KOPT-K1 (cell line): ENCODE measurements around the gene KMT2C.

Experiments
- H3K27ac ChIP-seq: fragments of 200-600 bp; sonication (generic); 2 replicates; pipeline ENCODE4 v1.5.1; 2016; ENCODE audit warnings: antibody characterized with exemption, mild to moderate bottlenecking, low read depth, low read length; ENCODE audit not compliant: poor library complexity, severe bottlenecking
- H3K36me3 ChIP-seq: fragments of 200-600 bp; sonication (generic); 2 replicates; pipeline ENCODE4 v1.5.1; 2017; ENCODE audit warnings: antibody characterized with exemption, mild to moderate bottlenecking, low read length, moderate library complexity; ENCODE audit not compliant: insufficient read depth
- H3K9me3 ChIP-seq: fragments of 200-600 bp; sonication (generic); 2 replicates; pipeline ENCODE4 v1.5.1; 2017; ENCODE audit warnings: antibody characterized with exemption, low read length, mild to moderate bottlenecking; ENCODE audit not compliant: insufficient read depth, poor library complexity, severe bottlenecking

KMT2C gene

DNA sequence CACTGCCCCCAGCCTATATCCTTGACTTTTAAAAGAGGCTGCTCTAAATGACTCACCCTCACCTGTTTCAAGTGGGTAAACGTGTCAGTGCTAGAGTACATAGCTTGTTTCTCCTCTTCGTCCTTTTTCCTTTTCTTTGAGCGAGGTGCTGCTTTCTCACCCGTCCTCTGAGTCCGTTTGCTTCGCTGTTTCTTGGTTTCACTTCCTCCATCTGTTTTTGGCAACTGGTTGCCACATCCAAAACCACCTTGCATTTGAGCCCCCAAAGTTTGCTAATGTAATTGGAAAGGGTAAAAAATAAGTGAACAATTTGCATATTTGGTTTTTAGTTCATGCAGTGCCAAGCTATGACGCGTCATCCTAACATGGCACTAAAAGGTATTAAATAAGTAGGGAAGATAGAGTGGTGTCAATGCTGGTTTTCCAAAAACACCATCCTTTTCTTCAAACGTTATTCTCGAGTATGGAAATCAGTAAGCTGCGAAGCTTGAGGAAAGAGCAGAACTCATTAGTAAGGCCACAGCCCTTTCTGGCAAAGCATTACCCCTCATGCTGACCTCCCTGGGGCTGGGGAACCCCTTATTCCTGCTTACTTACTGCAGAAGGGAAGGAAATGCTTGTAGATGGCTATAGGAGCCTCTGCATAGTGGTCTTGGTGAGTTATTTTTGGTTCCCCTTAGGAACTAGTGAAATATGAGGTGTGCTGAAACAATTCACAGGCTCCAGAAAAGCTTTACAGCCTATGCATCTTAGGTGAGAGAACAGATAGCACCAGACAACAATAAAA, 276.8 kb downstream of the KMT2C start:
- Histone ChIP-seq H3K36me3 (peaks cover 96% of the 10 kb centered on the region), H3K27ac (no peak overlapping the region), H3K9me3 (no peaks in the 10 kb centered on the region)

DNA sequence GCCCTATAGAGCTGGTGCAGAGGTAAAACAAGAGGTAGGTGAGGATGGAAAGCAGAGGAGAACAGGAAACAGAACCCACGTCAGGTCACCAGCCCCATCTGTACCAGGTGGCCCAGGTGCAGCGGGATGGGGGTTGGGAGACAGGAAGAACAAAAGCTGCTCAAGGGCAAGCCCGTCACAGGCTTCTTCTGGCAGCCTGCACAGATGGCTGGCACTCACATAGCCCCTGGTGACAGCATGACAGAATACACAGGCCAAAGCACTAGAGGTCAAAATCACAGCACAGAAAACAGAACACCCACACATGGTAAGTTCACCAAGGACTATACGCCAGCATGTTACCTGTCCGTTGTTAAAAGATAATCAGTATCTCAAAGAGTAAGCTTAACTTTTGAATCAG, 283.5 kb downstream of the KMT2C start:
- H3K27ac ChIP-seq = no peak overlapping the region
- peaks cover 99% of the 10 kb centered on the region for H3K36me3 ChIP-seq
- no peaks in the 10 kb centered on the region for H3K9me3 ChIP-seq

DNA sequence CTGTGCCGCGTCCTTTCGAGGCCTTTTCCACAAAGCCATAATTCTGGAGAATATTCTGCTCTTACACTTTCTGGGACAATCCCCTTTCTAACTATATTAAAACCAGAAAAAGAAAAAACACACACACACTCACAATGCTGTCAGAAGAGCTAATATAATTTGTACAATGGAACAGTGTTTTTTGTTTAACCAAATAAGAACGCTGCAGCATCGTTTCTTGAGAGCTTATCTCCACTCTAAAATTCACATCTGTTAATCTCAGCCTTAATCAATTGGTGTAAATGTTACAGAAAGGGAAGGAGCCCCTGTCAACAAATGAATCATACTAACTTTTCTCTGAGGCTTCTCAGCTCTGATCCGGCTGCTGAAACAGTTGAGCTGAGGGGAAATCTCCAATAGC, 286.4 kb downstream of the KMT2C start:
- peaks cover 100% of the 10 kb centered on the region for H3K36me3 ChIP-seq
- H3K27ac ChIP-seq = no peak overlapping the region

DNA sequence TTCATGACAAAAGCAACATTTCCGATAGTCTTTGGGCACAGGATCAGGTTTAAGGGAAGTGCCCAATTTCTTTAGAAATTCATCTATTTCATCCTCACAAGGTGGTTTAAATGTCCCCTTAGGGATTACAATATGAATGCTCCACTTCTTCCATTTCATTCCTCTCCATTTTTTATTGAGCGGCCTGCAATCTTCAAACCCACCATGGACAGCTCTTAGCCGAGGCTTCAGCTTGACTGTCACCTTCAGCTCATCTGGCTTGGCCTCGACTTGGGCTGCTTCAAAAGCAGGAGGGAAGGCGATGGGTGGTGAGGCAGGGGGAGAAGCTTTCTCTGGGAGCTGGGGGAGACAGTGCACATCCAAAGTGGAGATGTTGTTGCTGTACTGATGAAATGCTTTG, 287.1 kb downstream of the KMT2C start:
- H3K9me3 ChIP-seq = no peaks in the 10 kb centered on the region
- no peak overlapping the region for H3K27ac ChIP-seq
- H3K36me3 ChIP-seq = peaks cover 100% of the 10 kb centered on the region

More for the DNA sequence above, 286.4 kb downstream of the KMT2C start:
- H3K9me3 ChIP-seq = no peaks in the 10 kb centered on the region

DNA sequence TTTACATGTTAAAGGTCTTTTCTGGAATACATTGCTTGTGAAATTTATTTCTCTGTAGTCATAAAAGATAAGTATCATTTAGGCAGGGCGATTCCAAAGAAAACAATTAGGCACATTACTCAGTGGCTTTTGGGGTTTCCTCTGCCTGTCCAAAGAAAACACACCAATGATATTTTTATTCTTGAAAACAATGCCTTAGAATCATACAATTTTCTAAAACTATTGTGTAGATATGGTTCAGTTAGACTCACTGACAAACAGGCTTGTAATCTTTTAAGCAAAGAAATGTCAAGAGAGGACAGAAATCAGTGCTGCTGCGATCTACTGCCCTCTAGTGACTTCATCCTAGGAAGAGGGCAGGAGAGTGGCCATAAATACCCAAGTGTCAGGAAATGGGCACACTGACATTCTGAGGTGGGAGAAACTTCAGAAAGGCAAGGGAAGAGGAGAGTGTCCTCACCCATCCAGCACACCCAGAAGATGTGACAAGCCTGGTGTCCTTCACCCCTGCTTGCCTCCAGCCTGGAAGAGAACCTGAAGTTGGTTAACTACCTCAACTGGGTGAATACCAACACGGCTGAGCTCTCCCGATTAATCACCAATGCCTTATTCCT, 289.8 kb downstream of the KMT2C start:
- Histone ChIP-seq H3K27ac (no peak overlapping the region), H3K36me3 (peaks cover 100% of the 10 kb centered on the region), H3K9me3 (no peaks in the 10 kb centered on the region)

DNA sequence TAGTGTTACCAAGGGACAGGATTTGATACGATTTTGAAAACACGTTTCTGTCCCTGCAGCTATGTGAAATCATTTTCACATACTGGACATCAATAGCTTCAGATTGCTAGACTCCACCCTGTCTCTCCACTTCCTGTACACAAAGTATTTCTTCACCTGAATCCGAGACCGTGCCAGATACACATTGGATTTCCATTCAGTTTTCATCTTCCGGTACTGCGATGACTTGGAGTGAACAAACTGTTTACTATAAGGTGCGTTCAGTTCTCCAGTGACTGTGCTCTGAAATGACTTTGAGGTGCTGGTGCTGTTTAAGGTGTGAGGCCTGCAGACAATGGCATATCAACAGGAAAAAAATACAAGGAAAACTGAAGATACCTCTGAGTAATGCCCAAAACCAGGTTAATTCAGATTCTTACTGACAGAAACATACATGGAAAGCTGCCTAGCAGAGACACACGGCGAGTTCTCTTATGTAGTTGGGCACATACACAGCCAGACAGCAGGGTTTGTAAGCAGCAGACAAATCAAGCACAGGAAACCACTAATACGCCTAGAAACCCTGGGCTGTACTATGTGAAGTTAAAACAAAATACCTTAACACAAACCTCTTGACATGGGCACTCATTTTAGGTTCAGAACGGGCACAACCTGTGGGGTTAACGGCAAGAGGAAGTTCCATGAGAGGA, 291.1 kb downstream of the KMT2C start:
- H3K27ac ChIP-seq = no peak overlapping the region
- peaks cover 100% of the 10 kb centered on the region for H3K36me3 ChIP-seq
- H3K9me3 ChIP-seq = no peaks in the 10 kb centered on the region

DNA sequence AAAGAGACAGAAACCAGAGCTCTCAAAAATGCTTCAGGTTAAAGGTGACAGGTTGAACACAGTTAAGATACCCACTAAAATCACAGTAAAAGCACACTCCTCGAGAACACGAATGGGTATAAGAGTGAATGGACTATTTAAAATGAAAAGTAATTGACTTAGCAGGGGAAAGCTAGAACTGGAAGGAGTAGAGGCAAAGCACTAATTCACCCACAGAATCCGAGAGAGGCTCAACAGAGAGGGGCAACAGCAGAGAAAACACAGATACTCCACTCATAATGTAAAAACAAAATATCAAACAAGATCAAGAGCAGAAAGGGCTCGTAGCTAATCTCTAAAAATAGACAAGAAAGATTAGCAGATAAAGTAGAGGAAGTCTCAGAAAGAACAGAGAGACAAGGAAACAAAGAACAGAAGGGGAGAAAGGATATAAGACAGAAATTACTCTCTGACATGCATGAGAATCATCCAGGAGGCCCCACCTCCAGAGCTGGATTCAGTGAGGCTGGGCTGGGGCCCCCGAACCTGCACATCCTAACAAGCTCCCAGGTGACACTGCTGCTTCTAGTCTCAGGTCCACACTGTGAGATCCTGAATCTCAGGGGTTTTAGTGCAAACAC, 292.7 kb downstream of the KMT2C start:
- no peaks in the 10 kb centered on the region for H3K9me3 ChIP-seq
- peaks cover 100% of the 10 kb centered on the region for H3K36me3 ChIP-seq
- H3K27ac ChIP-seq = no peak overlapping the region

DNA sequence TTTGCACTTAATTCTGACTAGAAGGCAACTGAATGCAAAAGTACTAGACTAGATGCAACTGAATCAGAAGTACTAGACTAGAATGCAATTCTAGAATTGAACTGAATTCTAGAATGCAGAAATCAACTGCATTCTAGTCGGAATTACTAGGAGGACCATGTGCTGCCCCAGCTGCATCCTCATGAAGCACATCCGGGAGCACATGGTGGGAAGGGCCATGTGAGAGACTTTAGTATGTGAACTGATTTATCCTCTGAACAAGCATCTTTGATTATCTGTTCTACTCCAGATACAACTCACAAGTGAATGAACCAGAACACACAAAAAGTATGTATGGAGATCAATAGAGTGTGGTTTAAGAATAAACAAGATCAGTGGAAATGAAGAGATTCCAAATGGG, 295.2 kb downstream of the KMT2C start:
- peaks cover 96% of the 10 kb centered on the region for H3K36me3 ChIP-seq
- H3K27ac ChIP-seq = no peak overlapping the region
- H3K9me3 ChIP-seq = no peaks in the 10 kb centered on the region

DNA sequence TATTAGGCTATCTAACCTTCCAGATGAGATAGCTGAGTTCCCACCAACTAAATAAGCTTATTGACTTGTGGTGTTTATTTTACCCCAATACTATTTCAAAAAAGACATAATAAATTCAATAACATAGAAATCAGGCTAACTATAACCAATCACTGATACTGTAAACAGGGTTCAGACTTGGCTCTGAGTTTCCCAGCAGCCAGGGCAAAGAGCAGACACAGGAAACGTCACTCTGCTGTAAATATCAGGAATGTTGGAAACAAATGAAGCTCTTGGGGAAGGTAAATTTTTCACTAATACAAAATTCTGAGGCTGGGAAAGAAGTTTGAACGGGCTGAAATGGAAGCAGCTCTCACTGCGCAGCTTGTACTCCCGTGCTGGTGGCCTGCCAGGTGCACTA, 295.7 kb downstream of the KMT2C start:
- Histone ChIP-seq H3K36me3 (peaks cover 91% of the 10 kb centered on the region), H3K27ac (no peak overlapping the region), H3K9me3 (no peaks in the 10 kb centered on the region)

DNA sequence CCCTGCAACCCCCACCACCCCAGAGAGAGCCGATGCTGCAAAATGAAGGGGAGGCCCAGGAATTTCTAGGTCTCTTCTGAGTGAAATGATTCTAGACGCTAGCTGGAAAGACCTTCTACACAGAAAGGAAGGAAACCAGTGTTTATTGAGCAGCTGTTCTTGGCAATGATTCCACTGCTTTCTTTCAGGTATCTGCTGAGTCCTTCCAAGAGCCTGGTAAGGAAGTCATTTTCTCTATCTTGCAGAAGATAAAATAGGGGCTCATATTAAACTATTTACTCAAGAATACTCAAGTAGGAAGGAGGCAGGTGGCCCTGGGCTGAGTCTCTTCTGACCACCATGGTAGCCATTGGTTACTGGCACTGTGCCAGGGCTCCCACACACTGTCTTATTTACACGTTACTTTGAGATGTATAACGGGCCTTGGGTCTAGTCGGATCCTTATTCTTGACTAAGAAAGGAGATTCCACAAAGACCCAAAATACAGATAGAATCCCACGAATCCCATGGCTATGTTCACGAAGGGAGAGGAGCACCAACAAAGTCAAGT, 298.3 kb downstream of the KMT2C start:
- no peak overlapping the region for H3K27ac ChIP-seq
- no peaks in the 10 kb centered on the region for H3K9me3 ChIP-seq
- peaks cover 89% of the 10 kb centered on the region for H3K36me3 ChIP-seq

DNA sequence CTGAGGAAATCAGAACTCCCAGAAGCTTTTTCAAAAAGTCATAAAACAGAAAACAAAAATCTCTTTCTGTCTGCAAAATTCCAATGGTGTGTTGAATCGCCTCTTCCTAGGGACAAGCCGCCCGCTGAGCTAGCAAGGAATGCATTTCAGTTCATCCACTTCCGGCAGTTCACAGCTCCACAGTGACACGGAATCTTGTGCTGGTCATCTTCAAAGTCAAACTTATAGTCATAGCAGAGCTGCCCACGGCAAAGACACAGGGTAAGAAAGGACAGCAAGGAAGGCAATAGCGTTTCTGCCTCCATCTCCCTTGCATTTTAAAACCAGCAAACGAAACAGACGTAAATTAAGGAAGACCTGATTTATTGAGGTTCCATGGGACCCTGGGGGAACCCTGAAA, 299.1 kb downstream of the KMT2C start:
- H3K9me3 ChIP-seq = no peaks in the 10 kb centered on the region
- H3K36me3 ChIP-seq = peaks cover 89% of the 10 kb centered on the region
- no peak overlapping the region for H3K27ac ChIP-seq

DNA sequence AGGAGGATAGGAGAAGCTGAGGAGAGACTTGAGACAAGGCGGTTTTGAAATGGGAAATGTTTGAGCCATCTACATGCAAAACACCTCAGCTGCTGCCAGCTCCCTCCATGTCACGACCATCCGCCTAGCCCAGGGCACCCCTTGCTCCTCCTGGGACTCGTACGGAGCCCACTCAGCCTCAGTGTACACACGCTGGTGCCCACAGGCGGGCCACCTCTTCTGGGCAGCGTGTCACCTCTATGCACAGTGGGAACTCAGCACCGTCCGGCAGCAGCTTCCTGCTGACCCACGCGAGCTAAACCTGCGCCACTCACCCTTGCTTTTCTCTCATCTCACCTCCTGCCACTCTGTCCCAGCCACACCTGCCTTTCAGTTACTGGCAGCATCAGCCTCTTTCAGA, 302.0 kb downstream of the KMT2C start:
- Histone ChIP-seq H3K27ac (no peak overlapping the region), H3K36me3 (peaks cover 88% of the 10 kb centered on the region), H3K9me3 (peaks cover 7% of the 10 kb centered on the region)

DNA sequence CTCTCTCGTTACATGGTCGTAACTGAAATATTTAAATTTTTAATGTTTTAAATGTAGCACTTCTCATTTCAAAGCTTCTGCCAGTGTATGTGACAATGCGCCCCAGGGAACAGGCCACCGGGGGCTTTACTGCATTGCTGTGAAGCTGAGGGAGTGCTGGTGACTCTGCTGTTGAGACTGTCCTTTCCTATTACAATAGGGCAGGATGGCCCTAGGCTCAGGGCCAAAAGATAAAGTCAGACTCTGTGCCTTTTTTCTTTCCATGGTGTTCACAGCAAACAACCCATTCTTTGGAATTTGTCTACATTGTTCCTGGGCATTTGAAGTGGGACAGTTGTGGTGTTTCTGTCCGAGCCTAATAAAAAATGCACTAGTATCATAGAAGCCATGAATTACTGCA, 303.0 kb downstream of the KMT2C start:
- Histone ChIP-seq H3K36me3 (peaks cover 88% of the 10 kb centered on the region), H3K9me3 (peaks cover 14% of the 10 kb centered on the region), H3K27ac (no peak overlapping the region)

DNA sequence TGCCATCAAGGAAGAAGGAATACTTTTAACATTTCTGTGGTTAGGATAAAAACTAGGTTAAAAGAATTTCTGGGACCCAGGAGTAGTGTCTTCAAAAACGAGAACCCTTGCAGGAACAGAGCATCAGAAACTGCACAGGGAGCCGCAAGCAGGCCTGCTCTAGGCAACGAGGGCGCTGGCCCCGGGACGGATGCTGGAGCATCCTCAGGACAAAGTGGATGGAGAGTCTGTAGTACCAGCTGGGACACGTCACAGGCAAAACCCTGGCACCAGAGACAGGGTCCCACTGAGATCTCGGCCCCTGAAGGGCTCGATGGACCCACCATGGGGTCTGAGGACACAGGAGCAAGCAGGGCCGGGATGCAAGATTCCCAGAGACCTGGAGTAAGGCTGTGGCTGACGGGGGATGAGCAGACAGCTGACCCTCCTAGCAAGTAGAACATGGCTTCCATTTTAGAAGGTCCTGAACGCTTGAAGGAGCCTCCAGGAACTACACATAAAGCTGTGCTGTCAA, 303.8 kb downstream of the KMT2C start:
- Histone ChIP-seq H3K27ac (no peak overlapping the region), H3K9me3 (peaks cover 14% of the 10 kb centered on the region), H3K36me3 (peaks cover 88% of the 10 kb centered on the region)
